Lower lobe of right lung (tissue), 2 donors: ENCODE results near the gene GALK2. TPM values are rescaled to one million over a fixed set of nuclear protein-coding genes. Genes with fewer than 3 reads are reported as not detected.
A peak's percentile ranks its signal among the peaks of the same experiment; 100 is the strongest.

Experiments used
- ATAC-seq, 2 donors: fragments of 200-7000 bp; cut with Tn5 transposase; one replicate each; pipeline ENCODE4 v1.9.1; 2020 to 2022; ENCODE audit warnings: mild to moderate bottlenecking in 2 of 2, moderate library complexity in 2 of 2
- DNase-seq: peaks from one replicate; pipeline ENCODE4 v3.0.0-alpha.2; 2020
- H3K27ac ChIP-seq: fragments of 200-600 bp; one replicate; pipeline ENCODE4 v1.8.0; 2022
- H3K27me3 ChIP-seq: fragments of 200-600 bp; one replicate; pipeline ENCODE4 v1.8.0; 2022; ENCODE audit warnings: low read depth
- H3K36me3 ChIP-seq: fragments of 200-600 bp; one replicate; pipeline ENCODE4 v1.8.0; 2022; ENCODE audit warnings: mild to moderate bottlenecking
- H3K4me1 ChIP-seq: fragments of 200-600 bp; one replicate; pipeline ENCODE4 v1.8.0; 2022
- H3K4me3 ChIP-seq: fragments of 200-600 bp; one replicate; pipeline ENCODE4 v1.8.0; 2022; ENCODE audit warnings: mild to moderate bottlenecking
- H3K9me3 ChIP-seq: fragments of 200-600 bp; one replicate; pipeline ENCODE4 v1.8.0; 2022
- CTCF ChIP-seq: fragments of 200-600 bp; IDR thresholded peaks from one replicate; pipeline ENCODE4 v1.8.0; 2022; ENCODE audit warnings: antibody characterized with exemption, mild to moderate bottlenecking
- intact Hi-C: fragments of 100-400 bp; cut with DNase I; formaldehyde crosslinking; loops from one replicate; pipeline ENCODE4 v1.11.0; 2022
- total RNA-seq: library from RNA; stranded (reverse); fragmentation: NEBNext Ultra II Directional; extraction: Animal tissue kit (Norgen Biotek cat#: 25700); gene quantifications from one replicate; pipeline ENCODE4 v1.2.1, GENCODE V29; 2021
- donor health status: DM: no; HTN: yes; CAD: no; lungs with severe emphysema.

Gene GALK2
- total RNA-seq, 1 donor from 2014 or later = 38.8 TPM

GRCh38 chr15:49145651-49146609 lies 24.1 kb upstream of the GALK2 start:
- ATAC-seq = peak in 1 of 2 donors; percentile 75
- Histone ChIP-seq H3K27ac (no peak overlapping the region), H3K27me3 (no peaks in the 10 kb centered on the region), H3K4me1 (peaks cover 43% of the 10 kb centered on the region), H3K9me3 (no peaks in the 10 kb centered on the region), H3K4me3 (no peak overlapping the region), H3K36me3 (peaks cover 42% of the 10 kb centered on the region)
- DNase-seq = no peak
- intact Hi-C loops = loop anchor here (10.0 kb wide), 1 partner anchor 281 kb away; no protein-coding TSS in a partner anchor
- peak; percentile 68 for TF ChIP-seq CTCF

GRCh38 chr15:49148298-49148697 lies 21.7 kb upstream of the GALK2 start:
- no peaks in the 10 kb centered on the region for H3K9me3 ChIP-seq
- H3K36me3 ChIP-seq = peaks cover 18% of the 10 kb centered on the region
- H3K27ac ChIP-seq = no peak overlapping the region
- no peak overlapping the region for H3K4me3 ChIP-seq
- intact Hi-C loops = loop anchor here (10.0 kb wide), 1 partner anchor 283 kb away; no protein-coding TSS in a partner anchor
- DNase-seq = no peak
- TF ChIP-seq CTCF = no peak
- no peaks in the 10 kb centered on the region for H3K27me3 ChIP-seq
- ATAC-seq = no peak
- H3K4me1 ChIP-seq = peaks cover 54% of the 10 kb centered on the region

GRCh38 chr15:49148727-49149126 lies 21.3 kb upstream of the GALK2 start:
- Histone ChIP-seq H3K4me3 (no peak overlapping the region), H3K4me1 (peaks cover 58% of the 10 kb centered on the region), H3K27me3 (no peaks in the 10 kb centered on the region), H3K27ac (no peak overlapping the region), H3K9me3 (no peaks in the 10 kb centered on the region), H3K36me3 (peaks cover 14% of the 10 kb centered on the region)
- intact Hi-C loops = loop anchor here (10.0 kb wide), 1 partner anchor 284 kb away; no protein-coding TSS in a partner anchor
- TF ChIP-seq CTCF = no peak
- ATAC-seq (no peak), DNase-seq (no peak)

- Histone ChIP-seq H3K9me3 (no peaks in the 10 kb centered on the region), H3K27me3 (no peaks in the 10 kb centered on the region), H3K4me1 (peaks cover 61% of the 10 kb centered on the region), H3K27ac (no peak overlapping the region), H3K4me3 (no peak overlapping the region), H3K36me3 (no peaks in the 10 kb centered on the region)
- DNase-seq (no peak), ATAC-seq (no peak)
- TF ChIP-seq CTCF = no peak
- intact Hi-C loops = no loop called here
Observed at GRCh38 chr15:49151831-49152230, 18.2 kb upstream of the GALK2 start.

- ATAC-seq = no peak
- H3K9me3 ChIP-seq = no peaks in the 10 kb centered on the region
- no peak for DNase-seq
- TF ChIP-seq CTCF = no peak
- H3K4me3 ChIP-seq = no peak overlapping the region
- H3K27me3 ChIP-seq = no peaks in the 10 kb centered on the region
- intact Hi-C loops = no loop called here
- H3K27ac ChIP-seq = no peak overlapping the region
- peaks cover 62% of the 10 kb centered on the region for H3K4me1 ChIP-seq
- no peaks in the 10 kb centered on the region for H3K36me3 ChIP-seq
Observed at GRCh38 chr15:49152552-49153312, 17.3 kb upstream of the GALK2 start.
